Adrenal gland (tissue), 12 donors: ENCODE measurements around the gene GKN1. TPM values are rescaled to one million over a fixed set of nuclear protein-coding genes. Genes with fewer than 3 reads are reported as not detected.

Experiments
- DNase-seq, 7 donors: peaks; one replicate each; pipeline ENCODE4 v3.0.0-alpha.2; 2019 to 2020
- H3K27ac ChIP-seq, 5 donors: fragments of 200-600 bp; sonication (generic) in 4 of 5; 1 replicate in 3 of 5; 2 replicates in 2 of 5; pipeline versions ENCODE4 v1.5.1 to v1.8.0; 2016 to 2020; ENCODE audit warnings: mild to moderate bottlenecking in 1 of 5
- H3K27me3 ChIP-seq: fragments of 200-600 bp; 2 replicates; pipeline ENCODE4 v1.8.0; 2021
- H3K36me3 ChIP-seq, 2 donors: fragments of 200-600 bp; replicated peaks in 1 of 2; 1 replicate in 1 of 2; 2 replicates in 1 of 2; pipeline versions ENCODE4 v1.5.1 to v1.8.0; 2018 to 2022
- H3K4me1 ChIP-seq, 2 donors: fragments of 200-600 bp; replicated peaks in 1 of 2; 1 replicate in 1 of 2; 2 replicates in 1 of 2; pipeline versions ENCODE4 v1.5.1 to v1.8.0; 2018 to 2021
- H3K4me3 ChIP-seq, 4 donors: fragments of 200-600 bp; sonication (generic) in 3 of 4; one replicate each; pipeline ENCODE4 v1.5.1; 2016 to 2018
- H3K9me3 ChIP-seq, 3 donors: fragments of 200-600 bp; sonication (generic) in 1 of 3; replicated peaks in 1 of 3; 1 replicate in 2 of 3; 2 replicates in 1 of 3; pipeline versions ENCODE4 v1.5.1 to v1.8.0; 2016 to 2021
- POLR2A ChIP-seq, 2 donors: fragments of 450-650 bp; IDR thresholded peaks; one replicate each; pipeline ENCODE4 v1.6.1; 2017; ENCODE audit warnings: antibody characterized with exemption in 2 of 2, mild to moderate bottlenecking in 2 of 2, moderate library complexity in 1 of 2
- WGBS, 4 donors: extraction: QIAGEN DNeasy Blood & Tissue Kit in 2 of 4; methylation state at CpG; one replicate each; pipeline versions ENCODE4 v1.1.5 to v1.1.7; 2013 to 2017; 5-methylcytosine and 5-hydroxymethylcytosine counted together
- intact Hi-C, 2 donors: fragments of 100-400 bp; cut with DNase I; formaldehyde crosslinking; loops; one replicate each; pipeline versions ENCODE4 v1.14.1 to v1.15.0; 2022 to 2023
- polyA plus RNA-seq, 3 donors: library from polyadenylated mRNA; stranded (reverse); fragments of 200-250 nt in 2 of 3; fragments of 350-450 nt in 1 of 3; fragmentation: Illumina TruSeq in 1 of 3; extraction: RNeasy Lipid Tissue Mini Kit (QIAGEN cat#74804) in 1 of 3; gene quantifications; one replicate each; pipeline ENCODE4 v1.2.3, GENCODE V29; 2013 to 2014
- total RNA-seq, 9 donors: library from RNA; depleted of rRNA in 4 of 9; stranded (reverse); fragments of >200 nt in 4 of 9; fragments of 120-200 nt in 1 of 9; fragmentation: NEBNext Ultra II Directional in 1 of 9; extraction: Animal tissue kit (Norgen Biotek cat#: 25700) in 1 of 9; gene quantifications; one replicate each; pipeline versions ENCODE4 v1.1.0 to v1.2.4, GENCODE V29; 2013 to 2023
- TF ChIP-seq, protein P1 (sequence below), 6 experiments: fragments of 450-650 bp in 4 of 6; fragments of 200-600 bp in 2 of 6; sonication (generic) in 1 of 6; IDR thresholded peaks; 1 replicate in 5 of 6; 2 replicates in 1 of 6; pipeline versions ENCODE4 v1.5.1 to v1.8.0; 2016 to 2021; ENCODE audit warnings: antibody characterized with exemption in 6 of 6, mild to moderate bottlenecking in 2 of 6, moderate library complexity in 1 of 6
- donor health status: healthy with polysubstance abuse.
- donor health status: Bipolar disorder and iron deficiency.
- donor health status: DM: yes; HTN: yes; CAD: no.
- donor health status: DM: no; HTN: no; CAD: no.
- donor health status: DM: no; HTN: no; CAD: no.
- donor health status: DM: yes; HTN: yes; CAD: no.

GKN1 gene
- total and polyA plus RNA-seq, 12 donors: 0.31 to 2.9 (median 1.5) TPM; not detected in 3

DNA sequence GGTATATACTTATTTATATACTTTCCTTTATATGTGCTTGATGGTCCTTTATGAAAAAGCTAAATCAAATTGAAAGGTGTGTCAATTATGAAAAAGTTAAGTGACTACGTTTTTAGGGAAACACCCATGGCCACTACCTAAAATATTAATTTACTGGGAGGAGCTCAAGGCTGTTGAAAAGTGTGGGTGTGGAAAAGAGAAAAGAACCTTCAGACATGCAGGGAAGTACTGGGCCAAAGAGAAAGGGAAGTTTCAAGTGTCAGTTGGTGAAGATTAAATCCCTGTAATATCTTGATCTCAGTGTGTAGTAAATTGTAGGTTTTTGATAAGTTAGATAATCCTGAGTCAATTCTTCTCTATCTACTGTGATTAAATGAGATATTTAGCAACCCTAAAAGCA, 6.2 kb upstream of the GKN1 start:
- Histone ChIP-seq H3K27ac (no peak overlapping the region), H3K27me3 (no peaks in the 10 kb centered on the region), H3K4me3 (no peak overlapping the region), H3K4me1 (no peaks in the 10 kb centered on the region), H3K36me3 (no peaks in the 10 kb centered on the region), H3K9me3 (no peaks in the 10 kb centered on the region)
- WGBS, 4 donors: 65 to 76% (median 70%) methylated on average over 1 of the region's 1 CpG
- intact Hi-C loops: no loop called here
- DNase-seq: no peak
- no peak for TF ChIP-seq POLR2A (IDR thresholded peaks at IDR 0.05)
- TF ChIP-seq, protein P1, sequence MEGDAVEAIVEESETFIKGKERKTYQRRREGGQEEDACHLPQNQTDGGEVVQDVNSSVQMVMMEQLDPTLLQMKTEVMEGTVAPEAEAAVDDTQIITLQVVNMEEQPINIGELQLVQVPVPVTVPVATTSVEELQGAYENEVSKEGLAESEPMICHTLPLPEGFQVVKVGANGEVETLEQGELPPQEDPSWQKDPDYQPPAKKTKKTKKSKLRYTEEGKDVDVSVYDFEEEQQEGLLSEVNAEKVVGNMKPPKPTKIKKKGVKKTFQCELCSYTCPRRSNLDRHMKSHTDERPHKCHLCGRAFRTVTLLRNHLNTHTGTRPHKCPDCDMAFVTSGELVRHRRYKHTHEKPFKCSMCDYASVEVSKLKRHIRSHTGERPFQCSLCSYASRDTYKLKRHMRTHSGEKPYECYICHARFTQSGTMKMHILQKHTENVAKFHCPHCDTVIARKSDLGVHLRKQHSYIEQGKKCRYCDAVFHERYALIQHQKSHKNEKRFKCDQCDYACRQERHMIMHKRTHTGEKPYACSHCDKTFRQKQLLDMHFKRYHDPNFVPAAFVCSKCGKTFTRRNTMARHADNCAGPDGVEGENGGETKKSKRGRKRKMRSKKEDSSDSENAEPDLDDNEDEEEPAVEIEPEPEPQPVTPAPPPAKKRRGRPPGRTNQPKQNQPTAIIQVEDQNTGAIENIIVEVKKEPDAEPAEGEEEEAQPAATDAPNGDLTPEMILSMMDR (IDR thresholded peaks at IDR 0.05): no peak

DNA sequence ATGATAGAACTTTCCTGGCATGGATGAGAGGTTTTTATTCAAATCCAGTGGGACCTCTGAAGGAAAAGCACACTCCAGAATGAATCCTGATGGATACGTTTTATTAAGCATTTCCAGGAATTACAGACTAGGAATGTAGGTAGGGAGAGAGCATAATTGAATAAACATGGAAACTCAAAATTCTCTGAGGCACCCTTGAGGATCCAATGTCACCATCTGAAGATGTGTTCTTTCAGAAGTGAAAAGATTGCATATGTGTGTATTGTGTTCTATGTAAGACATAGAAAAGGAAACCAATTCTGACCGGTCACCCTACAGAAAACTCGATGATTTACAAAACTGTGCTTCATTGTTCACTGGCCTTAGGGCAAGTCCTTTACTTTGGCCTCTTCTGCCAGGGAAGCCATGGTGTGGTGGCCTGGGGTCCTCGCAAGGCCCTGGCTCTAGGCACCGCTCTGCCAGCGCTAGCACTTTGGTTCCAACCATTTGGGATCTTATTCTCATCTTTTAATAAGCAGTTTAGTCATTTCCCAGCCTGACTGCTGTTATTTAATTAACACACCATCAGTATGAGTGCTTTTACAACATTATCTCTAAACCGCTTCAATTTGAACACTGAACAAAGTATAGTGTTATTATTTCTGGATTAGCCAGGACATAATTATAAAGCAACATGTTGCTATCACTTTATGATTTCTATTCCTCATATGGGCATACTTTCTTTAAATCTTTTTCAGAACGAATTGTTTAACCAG, 4.5 kb upstream of the GKN1 start:
- Histone ChIP-seq H3K4me1 (no peaks in the 10 kb centered on the region), H3K9me3 (no peaks in the 10 kb centered on the region), H3K27ac (no peak overlapping the region), H3K36me3 (no peaks in the 10 kb centered on the region), H3K27me3 (no peaks in the 10 kb centered on the region), H3K4me3 (no peak overlapping the region)
- 72 to 92% (median 89%) methylated on average over 8 of the region's 8 CpGs for WGBS, 4 donors
- no peak for TF ChIP-seq POLR2A (IDR thresholded peaks at IDR 0.05)
- TF ChIP-seq, protein P1 (IDR thresholded peaks at IDR 0.05): no peak
- intact Hi-C loops: no loop called here
- no peak for DNase-seq

DNA sequence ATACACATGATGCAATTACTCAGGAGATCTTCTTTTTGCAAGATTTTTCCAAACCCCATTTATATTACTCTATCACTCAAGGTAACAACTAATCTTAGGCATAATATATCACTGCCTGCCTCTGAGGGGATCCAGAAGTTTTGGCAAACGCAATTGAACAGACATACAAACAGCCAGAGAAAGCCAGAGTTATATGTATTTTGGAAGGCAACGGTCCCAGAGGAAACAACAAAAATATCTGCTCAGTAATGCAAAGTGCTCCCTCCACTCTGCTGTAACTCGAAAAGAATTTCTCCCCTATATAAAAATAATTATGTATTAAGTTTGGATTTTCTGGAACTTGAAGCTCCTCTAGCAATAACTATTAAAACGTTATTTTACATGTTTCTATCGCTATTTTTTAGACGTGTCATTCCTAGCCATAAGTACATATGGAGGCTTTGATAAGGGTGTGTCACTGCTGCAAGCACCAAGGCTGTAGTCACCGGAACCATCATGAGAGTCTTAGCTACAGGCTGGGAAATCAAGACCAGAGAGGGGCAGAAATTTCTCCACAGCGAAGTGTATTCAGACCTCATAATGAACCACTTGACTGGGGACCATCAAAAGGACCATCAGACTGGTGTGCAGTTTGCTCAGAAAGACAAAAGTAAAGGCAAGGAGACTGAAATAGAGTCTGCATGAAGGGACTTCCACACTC, 3.7 kb upstream of the GKN1 start:
- Histone ChIP-seq H3K9me3 (no peaks in the 10 kb centered on the region), H3K36me3 (no peaks in the 10 kb centered on the region), H3K4me3 (no peak overlapping the region), H3K27ac (no peak overlapping the region), H3K27me3 (no peaks in the 10 kb centered on the region), H3K4me1 (no peaks in the 10 kb centered on the region)
- WGBS, 4 donors: 69 to 79% (median 77%) methylated on average over 8 of the region's 8 CpGs
- TF ChIP-seq, protein P1 (IDR thresholded peaks at IDR 0.05): no peak
- TF ChIP-seq POLR2A (IDR thresholded peaks at IDR 0.05): no peak
- DNase-seq: no peak
- intact Hi-C loops: no loop called here

DNA sequence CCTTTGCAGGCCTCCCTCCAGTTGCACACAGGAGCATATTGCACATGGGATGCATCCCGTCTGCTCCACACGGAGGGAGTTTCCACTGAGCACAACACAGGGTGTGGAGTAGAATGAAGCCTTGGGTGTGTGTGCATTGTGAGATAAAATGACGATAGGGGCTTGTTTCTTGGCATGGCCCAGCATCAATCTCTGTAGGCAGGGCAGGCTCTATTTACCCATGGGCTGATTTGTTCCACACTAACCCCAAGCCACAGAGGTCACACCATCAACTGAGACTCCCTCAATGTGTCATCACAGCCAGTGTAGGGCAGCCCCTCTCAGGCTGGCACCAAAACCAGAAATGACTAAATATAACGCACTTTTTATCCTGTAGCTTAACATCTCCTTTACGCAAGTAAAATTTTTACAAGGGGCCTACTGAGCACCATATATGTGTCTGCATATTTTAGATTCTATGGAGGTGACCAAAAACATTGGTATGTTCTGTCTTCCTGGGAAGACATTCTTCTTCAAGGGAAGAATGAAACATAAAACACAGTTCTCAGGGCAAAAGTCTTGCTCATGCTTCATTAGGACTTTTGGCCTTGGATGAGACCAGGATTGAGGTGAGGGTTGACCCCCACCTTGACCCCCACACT, 2.7 kb upstream of the GKN1 start:
- intact Hi-C loops: no loop called here
- Histone ChIP-seq H3K9me3 (no peaks in the 10 kb centered on the region), H3K36me3 (no peaks in the 10 kb centered on the region), H3K4me3 (no peak overlapping the region), H3K4me1 (no peaks in the 10 kb centered on the region), H3K27ac (no peak overlapping the region), H3K27me3 (no peaks in the 10 kb centered on the region)
- TF ChIP-seq POLR2A (IDR thresholded peaks at IDR 0.05): no peak
- TF ChIP-seq, protein P1 (IDR thresholded peaks at IDR 0.05): no peak
- no peak for DNase-seq
- WGBS, 4 donors: 75 to 94% (median 86%) methylated on average over 5 of the region's 5 CpGs
